Fibroblast of lung (primary cell): ENCODE measurements around the gene EFHC1.

ENCODE experiments used
- CTCF ChIP-seq, 2 donors: IDR thresholded peaks in 1 of 2; conservative IDR thresholded peaks in 1 of 2; 1 replicate in 1 of 2; 2 replicates in 1 of 2; pipeline ENCODE4 v1.5.1; 2011 to 2012; ENCODE audit warnings: low read length in 2 of 2, control low read depth in 1 of 2, inconsistent platforms in 1 of 2, low read depth in 1 of 2, mild to moderate bottlenecking in 1 of 2
- EZH2 ChIP-seq: IDR thresholded peaks from 2 replicates; pipeline ENCODE4 v1.5.1; 2012; ENCODE audit warnings: low read length, control low read depth, mild to moderate bottlenecking; ENCODE audit errors: missing control alignments

- TF ChIP-seq CTCF (conservative IDR thresholded peaks at IDR 0.05 in 1 of 2, IDR thresholded peaks at IDR 0.05 in 1 of 2; ENCODE audit: low read depth in 1 of 2, low read length in 2 of 2) (no peak), EZH2 (no peak)
Measured at GRCh38 chr6:52566853-52567279, 146.7 kb downstream of the EFHC1 start.
